ENCODE measurements around the gene RAB25.
A peak's percentile ranks its signal among the peaks of the same experiment; 100 is the strongest.

RAB25 gene

GRCh38 chr1:156113282-156113950 lies 52.5 kb downstream of the RAB25 start:
- TF ChIP-seq POLR2AphosphoS5 (IDR thresholded peaks at IDR 0.05; ENCODE audit: low read depth, low read length), result no peak
- TF ChIP-seq REST (IDR thresholded peaks at IDR 0.05; ENCODE audit: insufficient read depth in 1 of 2, low read depth in 2 of 2, low read length in 2 of 2), result no peak
- no peak for TF ChIP-seq TAF1 (IDR thresholded peaks at IDR 0.05; ENCODE audit: borderline replicate concordance, insufficient read depth, low read length)

GRCh38 chr1:156114101-156114918 lies 53.4 kb downstream of the RAB25 start, which contains the start of gene LMNA:
LMNA (plus strand) TSS chr1:156114711; CDS start chr1:156114919, 208 bp downstream.
- peak; percentile 97 for TF ChIP-seq TAF1 (IDR thresholded peaks at IDR 0.05; ENCODE audit: borderline replicate concordance, insufficient read depth, low read length)
- peak; percentile 91; the same call in 1 of the 2 replicates for TF ChIP-seq SIN3A (IDR thresholded peaks at IDR 0.05; ENCODE audit: borderline replicate concordance, insufficient read depth, low read length)
- TF ChIP-seq REST (IDR thresholded peaks at IDR 0.05; ENCODE audit: insufficient read depth in 1 of 2, low read depth in 2 of 2, low read length in 2 of 2), result peak; percentile 14 to 63; a peak in 1 of 4 replicates
- TF ChIP-seq FOXP2 (optimal IDR thresholded peaks at IDR 0.05; ENCODE audit: borderline replicate concordance, extremely low read depth, extremely low read length, insufficient read depth), result no peak
- peak; percentile 96 for TF ChIP-seq POLR2AphosphoS5 (IDR thresholded peaks at IDR 0.05; ENCODE audit: low read depth, low read length)

- no peak for TF ChIP-seq FOXP2 (optimal IDR thresholded peaks at IDR 0.05; ENCODE audit: borderline replicate concordance, extremely low read depth, extremely low read length, insufficient read depth)
- TF ChIP-seq REST (IDR thresholded peaks at IDR 0.05; ENCODE audit: insufficient read depth in 1 of 2, low read depth in 2 of 2, low read length in 2 of 2), result 0 out of 4 replicates have a peak, but pooled peaks of 1 of the 2 experiments have one; percentile 12
- TF ChIP-seq SIN3A (IDR thresholded peaks at IDR 0.05; ENCODE audit: borderline replicate concordance, insufficient read depth, low read length), result peak; percentile 74; the same call in 1 of the 2 replicates
- no peak for TF ChIP-seq POLR2AphosphoS5 (IDR thresholded peaks at IDR 0.05; ENCODE audit: low read depth, low read length)
- no peak for TF ChIP-seq TAF1 (IDR thresholded peaks at IDR 0.05; ENCODE audit: borderline replicate concordance, insufficient read depth, low read length)
Measured at GRCh38 chr1:156114919-156115513, 54.1 kb downstream of the RAB25 start.

GRCh38 chr1:156115514-156116374 lies 54.8 kb downstream of the RAB25 start:
- no peak for TF ChIP-seq SIN3A (IDR thresholded peaks at IDR 0.05; ENCODE audit: borderline replicate concordance, insufficient read depth, low read length)
- peak; percentile 33; the same call in 1 of the 2 replicates for TF ChIP-seq POLR2AphosphoS5 (IDR thresholded peaks at IDR 0.05; ENCODE audit: low read depth, low read length)
- no peak for TF ChIP-seq REST (IDR thresholded peaks at IDR 0.05; ENCODE audit: insufficient read depth in 1 of 2, low read depth in 2 of 2, low read length in 2 of 2)
- TF ChIP-seq TAF1 (IDR thresholded peaks at IDR 0.05; ENCODE audit: borderline replicate concordance, insufficient read depth, low read length), result no peak
- TF ChIP-seq FOXP2 (optimal IDR thresholded peaks at IDR 0.05; ENCODE audit: borderline replicate concordance, extremely low read depth, extremely low read length, insufficient read depth), result no peak

Data from PFSK-1 (cell line).